GM18499 (cell line): ENCODE data around the gene PPM1N.

Experiments
- ATAC-seq: cut with Tn5 transposase; IDR thresholded peaks from one replicate; pipeline ENCODE4 v1.9.1; 2021; ENCODE audit warnings: moderate number of reproducible peaks; ENCODE audit not compliant: insufficient read depth, unreplicated experiment

PPM1N gene

GRCh38 chr19:45469945-45470761, 28.1 kb upstream of the PPM1N start:
- ATAC-seq: no peak

GRCh38 chr19:45470762-45471081, 27.5 kb upstream of the PPM1N start:
- no peak for ATAC-seq

GRCh38 chr19:45471111-45471930, 26.9 kb upstream of the PPM1N start:
- ATAC-seq: no peak

GRCh38 chr19:45471931-45472562, 26.2 kb upstream of the PPM1N start:
- ATAC-seq: no peak

- ATAC-seq: no peak
Measured at GRCh38 chr19:45472563-45473366, 25.5 kb upstream of the PPM1N start.

- no peak for ATAC-seq
Measured at GRCh38 chr19:45473367-45473681, 24.9 kb upstream of the PPM1N start.

GRCh38 chr19:45473682-45474605, 24.3 kb upstream of the PPM1N start:
- no peak for ATAC-seq

GRCh38 chr19:45474606-45475521, 23.4 kb upstream of the PPM1N start:
- no peak for ATAC-seq

- no peak for ATAC-seq
Measured at GRCh38 chr19:45475537-45476291, 22.5 kb upstream of the PPM1N start.

GRCh38 chr19:45476304-45476703, 21.9 kb upstream of the PPM1N start:
- ATAC-seq: no peak

- ATAC-seq: no peak
Measured at GRCh38 chr19:45477186-45477585, 21.1 kb upstream of the PPM1N start.

GRCh38 chr19:45477713-45478453, 20.4 kb upstream of the PPM1N start:
- no peak for ATAC-seq

GRCh38 chr19:45478454-45479238, 19.6 kb upstream of the PPM1N start:
- ATAC-seq: peak; percentile 70

GRCh38 chr19:45483033-45483432, 15.2 kb upstream of the PPM1N start:
- ATAC-seq: no peak

- ATAC-seq: no peak
Measured at GRCh38 chr19:45484273-45484945, 13.8 kb upstream of the PPM1N start.
